ENCODE results near the gene IPO4. TPM values are rescaled to one million over a fixed set of nuclear protein-coding genes. Genes with fewer than 3 reads are reported as not detected.

Gene IPO4
- total and polyA plus RNA-seq, 2 of the 13 experiments (the other 11 are each of a cell fraction or from before 2014, with no cell fraction given) = 39.0 to 179 TPM

DNA sequence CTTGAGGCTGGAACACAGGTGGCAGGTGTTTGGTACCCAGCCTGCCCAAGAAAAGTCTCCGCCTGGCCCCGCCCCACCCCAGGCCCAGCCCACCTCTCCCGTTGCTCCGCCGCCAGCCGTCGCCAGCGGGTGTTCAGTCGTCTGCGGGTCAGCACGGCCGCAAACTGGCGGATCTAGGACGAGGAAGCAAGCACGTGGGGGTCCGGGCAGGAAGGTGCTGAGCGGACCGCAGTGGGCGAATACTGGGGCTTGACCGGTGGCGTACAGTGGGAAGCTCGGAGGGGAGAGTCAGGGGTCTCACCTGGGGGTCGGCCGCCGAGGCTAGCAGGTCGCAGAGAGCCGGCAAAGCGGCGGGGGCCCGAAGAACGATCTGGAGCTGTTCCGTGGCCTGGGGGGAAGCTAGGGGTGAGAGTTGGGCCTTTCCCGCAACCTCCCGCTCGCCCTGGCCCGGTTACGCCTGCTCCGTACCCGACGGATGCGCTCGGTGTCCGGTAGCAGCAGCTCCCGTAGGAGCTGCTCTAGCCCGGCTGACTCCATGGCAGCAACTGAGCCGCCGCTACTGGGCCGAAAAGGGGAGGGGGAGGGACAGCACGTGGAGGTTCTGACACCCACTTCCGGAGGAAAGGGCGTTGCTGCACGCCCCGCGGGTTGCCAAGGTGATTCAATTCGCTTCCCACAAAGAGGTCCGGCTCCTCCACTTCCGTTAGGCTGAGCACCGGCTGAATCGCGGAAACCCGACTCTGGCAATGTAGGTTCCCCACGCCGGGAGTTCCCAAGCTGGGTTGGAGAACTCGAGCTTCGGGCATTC is at the start of gene IPO4 (continued):
- TF ChIP-seq, protein P1, sequence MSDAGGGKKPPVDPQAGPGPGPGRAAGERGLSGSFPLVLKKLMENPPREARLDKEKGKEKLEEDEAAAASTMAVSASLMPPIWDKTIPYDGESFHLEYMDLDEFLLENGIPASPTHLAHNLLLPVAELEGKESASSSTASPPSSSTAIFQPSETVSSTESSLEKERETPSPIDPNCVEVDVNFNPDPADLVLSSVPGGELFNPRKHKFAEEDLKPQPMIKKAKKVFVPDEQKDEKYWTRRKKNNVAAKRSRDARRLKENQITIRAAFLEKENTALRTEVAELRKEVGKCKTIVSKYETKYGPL (CRISPR knock-in tag; IDR thresholded peaks at IDR 0.05) = peak; percentile 82
- TF ChIP-seq ZNF704 (CRISPR knock-in tag; IDR thresholded peaks at IDR 0.05; ENCODE audit: borderline replicate concordance) = peak; percentile 99
- TF ChIP-seq SOX13 (IDR thresholded peaks at IDR 0.05) = peak; percentile 62
- peak in 1 of 2 experiments; percentile 86; a peak in 3 of 4 replicates for TF ChIP-seq SOX13 (CRISPR knock-in tag; conservative IDR thresholded peaks at IDR 0.05 in 1 of 2, IDR thresholded peaks at IDR 0.05 in 1 of 2)
- TF ChIP-seq GATA4 (IDR thresholded peaks at IDR 0.05; ENCODE audit: borderline replicate concordance, low read depth) = peak; percentile 79; the same call in 1 of the 2 replicates
- peak; percentile 99 for TF ChIP-seq SNAPC2 (CRISPR knock-in tag; IDR thresholded peaks at IDR 0.05)
- TF ChIP-seq ZNF296 (CRISPR knock-in tag; conservative IDR thresholded peaks at IDR 0.05) = no peak
- TF ChIP-seq CHCHD3 (CRISPR knock-in tag; IDR thresholded peaks at IDR 0.05) = peak; percentile 94
- TF ChIP-seq NBN (conservative IDR thresholded peaks at IDR 0.05) = no peak
- no peak; the same call in none of the 2 replicates for TF ChIP-seq RERE (CRISPR knock-in tag; IDR thresholded peaks at IDR 0.05; ENCODE audit: low read depth)
- peak; percentile 98 for TF ChIP-seq LBX2 (CRISPR knock-in tag; IDR thresholded peaks at IDR 0.05; ENCODE audit: borderline replicate concordance)
- TF ChIP-seq MAF1 (CRISPR knock-in tag; IDR thresholded peaks at IDR 0.05; ENCODE audit: borderline replicate concordance) = peak; percentile 89
- TF ChIP-seq, protein P2, sequence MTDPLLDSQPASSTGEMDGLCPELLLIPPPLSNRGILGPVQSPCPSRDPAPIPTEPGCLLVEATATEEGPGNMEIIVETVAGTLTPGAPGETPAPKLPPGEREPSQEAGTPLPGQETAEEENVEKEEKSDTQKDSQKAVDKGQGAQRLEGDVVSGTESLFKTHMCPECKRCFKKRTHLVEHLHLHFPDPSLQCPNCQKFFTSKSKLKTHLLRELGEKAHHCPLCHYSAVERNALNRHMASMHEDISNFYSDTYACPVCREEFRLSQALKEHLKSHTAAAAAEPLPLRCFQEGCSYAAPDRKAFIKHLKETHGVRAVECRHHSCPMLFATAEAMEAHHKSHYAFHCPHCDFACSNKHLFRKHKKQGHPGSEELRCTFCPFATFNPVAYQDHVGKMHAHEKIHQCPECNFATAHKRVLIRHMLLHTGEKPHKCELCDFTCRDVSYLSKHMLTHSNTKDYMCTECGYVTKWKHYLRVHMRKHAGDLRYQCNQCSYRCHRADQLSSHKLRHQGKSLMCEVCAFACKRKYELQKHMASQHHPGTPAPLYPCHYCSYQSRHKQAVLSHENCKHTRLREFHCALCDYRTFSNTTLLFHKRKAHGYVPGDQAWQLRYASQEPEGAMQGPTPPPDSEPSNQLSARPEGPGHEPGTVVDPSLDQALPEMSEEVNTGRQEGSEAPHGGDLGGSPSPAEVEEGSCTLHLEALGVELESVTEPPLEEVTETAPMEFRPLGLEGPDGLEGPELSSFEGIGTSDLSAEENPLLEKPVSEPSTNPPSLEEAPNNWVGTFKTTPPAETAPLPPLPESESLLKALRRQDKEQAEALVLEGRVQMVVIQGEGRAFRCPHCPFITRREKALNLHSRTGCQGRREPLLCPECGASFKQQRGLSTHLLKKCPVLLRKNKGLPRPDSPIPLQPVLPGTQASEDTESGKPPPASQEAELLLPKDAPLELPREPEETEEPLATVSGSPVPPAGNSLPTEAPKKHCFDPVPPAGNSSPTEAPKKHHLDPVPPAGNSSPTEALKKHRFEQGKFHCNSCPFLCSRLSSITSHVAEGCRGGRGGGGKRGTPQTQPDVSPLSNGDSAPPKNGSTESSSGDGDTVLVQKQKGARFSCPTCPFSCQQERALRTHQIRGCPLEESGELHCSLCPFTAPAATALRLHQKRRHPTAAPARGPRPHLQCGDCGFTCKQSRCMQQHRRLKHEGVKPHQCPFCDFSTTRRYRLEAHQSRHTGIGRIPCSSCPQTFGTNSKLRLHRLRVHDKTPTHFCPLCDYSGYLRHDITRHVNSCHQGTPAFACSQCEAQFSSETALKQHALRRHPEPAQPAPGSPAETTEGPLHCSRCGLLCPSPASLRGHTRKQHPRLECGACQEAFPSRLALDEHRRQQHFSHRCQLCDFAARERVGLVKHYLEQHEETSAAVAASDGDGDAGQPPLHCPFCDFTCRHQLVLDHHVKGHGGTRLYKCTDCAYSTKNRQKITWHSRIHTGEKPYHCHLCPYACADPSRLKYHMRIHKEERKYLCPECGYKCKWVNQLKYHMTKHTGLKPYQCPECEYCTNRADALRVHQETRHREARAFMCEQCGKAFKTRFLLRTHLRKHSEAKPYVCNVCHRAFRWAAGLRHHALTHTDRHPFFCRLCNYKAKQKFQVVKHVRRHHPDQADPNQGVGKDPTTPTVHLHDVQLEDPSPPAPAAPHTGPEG (CRISPR knock-in tag; IDR thresholded peaks at IDR 0.05) = peak; percentile 92
- TF ChIP-seq ZNF230 (CRISPR knock-in tag; IDR thresholded peaks at IDR 0.05) = no peak; the same call in 1 of the 2 replicates

All from HepG2 (cell line).